ENCODE measurements around the gene NCF4.

The NCF4 gene

DNA sequence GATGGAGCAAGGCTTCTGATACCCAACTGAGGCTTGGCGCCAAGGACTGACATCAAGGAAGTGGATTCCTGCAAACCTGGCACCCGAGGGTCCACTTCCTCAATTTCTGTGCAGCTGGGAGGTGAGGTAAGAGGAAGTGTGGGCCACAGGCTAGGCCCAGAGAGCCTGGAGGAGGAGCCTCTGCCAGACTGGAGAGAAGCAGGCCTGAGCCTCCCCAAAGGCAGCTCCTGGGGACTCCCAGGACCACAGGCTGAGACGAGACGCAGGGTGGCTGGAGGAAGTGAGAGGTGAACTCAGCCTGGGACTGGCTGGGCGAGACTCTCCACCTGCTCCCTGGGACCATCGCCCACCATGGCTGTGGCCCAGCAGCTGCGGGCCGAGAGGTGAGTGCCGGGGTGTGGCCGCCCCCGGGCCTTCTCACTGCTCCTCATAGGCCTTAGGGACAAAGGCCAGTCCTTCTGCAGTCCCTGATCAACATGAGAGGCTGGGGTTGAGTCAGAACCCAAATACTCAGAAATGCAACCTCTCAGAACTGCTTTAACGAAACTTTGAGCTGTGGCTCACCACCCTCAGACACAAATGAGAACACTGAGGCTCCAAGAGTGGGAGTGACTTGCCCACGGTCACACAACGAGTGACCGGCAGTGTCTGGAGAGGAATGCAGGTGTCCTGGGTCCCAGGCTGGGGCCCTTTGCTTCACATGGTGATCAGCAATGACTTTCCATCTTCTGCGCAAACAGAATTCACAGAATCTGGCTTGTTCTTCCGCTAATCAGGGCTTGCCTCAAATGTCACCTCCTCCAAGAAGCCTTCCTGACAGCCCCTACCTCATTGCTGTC is at the start of gene NCF4:
Gene NCF4, plus strand, starts transcription at position 186 of the 839 bp plus-strand sequence. Its CDS starts 166 bp downstream, at position 352.
- peak; percentile 49 for DNase-seq

DNA sequence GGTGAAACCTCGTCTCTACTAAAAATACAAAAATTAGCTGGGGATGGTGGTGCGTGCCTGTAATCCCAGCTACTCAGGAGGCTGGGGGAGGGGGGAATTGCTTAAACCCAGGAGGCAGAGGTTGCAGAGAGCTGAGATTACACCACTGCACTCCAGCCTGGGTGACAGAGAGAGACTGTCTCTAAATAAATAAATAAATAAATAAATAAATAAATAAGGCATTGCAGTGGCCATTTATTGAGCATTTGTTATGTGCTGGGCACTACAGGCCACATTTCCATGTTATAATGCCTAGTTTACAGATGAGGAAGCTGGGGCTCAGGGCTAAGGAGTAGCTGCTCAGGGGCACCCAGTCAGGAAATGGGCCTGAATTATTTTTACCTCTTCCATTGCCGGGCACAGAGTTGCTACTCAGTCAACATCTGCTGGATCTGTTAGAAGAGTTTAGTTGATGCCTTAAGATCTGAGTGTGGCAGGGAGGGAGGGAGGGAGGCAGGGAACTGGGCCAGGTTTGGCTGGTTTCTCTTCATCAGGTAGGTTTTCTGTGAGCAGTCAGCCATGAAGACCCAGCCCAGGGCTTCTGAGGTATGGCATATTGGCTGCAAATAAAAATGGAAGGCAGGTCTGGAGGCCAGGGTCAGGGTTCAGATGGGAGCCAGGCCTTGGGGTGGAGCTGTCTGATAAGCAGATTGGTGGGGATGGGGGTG is 49.6 kb upstream of the NCF4 start:
- DNase-seq: no peak

DNA sequence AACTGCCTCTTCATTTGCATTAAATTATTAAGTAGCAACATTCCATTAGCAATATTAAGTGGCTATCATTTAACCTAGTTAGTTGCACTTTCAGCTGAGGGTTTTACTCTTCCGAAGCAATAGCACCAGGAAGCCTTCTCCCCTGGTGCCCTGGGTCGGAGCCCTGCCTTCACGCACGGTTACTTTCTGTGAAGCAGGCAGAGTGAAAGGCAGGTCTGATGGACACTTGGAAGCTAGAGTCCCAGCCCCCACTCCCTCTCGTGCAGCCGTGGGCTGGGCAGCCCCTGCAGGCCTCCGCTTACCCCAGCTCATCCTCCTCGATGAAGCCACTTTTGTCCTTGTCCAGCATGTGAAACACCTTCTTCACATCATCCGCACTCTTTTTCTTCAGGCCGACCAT is 46.0 kb upstream of the NCF4 start:
- DNase-seq: no peak

DNA sequence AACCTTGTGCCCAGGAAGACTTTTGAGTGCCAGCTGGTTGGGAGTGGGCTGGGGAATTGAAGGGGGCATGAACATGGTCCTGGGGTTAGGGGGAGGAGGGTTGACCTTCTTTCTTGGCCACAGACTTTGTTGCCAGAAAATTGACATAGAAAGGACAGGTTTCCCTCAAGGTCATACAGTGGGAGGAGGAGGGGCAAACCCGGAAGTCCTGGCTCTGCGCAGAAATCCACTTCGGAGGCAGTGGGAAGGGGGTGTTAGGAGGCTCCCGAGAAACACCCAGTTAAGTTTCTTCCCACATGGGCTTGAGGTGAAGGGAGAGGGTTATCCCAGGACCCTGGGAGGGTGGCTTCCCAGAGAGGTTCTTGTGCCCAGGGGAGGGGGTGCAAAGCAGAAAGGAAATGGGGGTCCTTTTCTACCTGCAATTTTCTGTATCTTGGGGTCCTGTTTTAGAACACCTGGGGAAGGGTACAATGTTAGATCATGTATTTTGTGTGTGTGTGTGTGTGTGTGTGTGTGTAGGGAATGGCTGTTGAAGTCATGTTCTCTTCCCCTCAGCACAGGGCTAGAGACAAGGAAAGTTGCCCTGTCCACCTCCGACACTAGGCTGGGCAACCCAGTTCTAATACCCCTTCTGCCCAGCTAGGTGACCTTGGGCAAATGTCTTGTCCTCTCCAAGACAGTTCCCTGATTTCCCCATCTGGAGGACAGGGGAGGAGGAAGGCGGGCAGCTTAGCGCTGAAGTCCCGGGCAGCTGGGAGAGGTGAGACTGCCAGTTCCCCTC is 45.1 kb upstream of the NCF4 start:
- DNase-seq: no peak

DNA sequence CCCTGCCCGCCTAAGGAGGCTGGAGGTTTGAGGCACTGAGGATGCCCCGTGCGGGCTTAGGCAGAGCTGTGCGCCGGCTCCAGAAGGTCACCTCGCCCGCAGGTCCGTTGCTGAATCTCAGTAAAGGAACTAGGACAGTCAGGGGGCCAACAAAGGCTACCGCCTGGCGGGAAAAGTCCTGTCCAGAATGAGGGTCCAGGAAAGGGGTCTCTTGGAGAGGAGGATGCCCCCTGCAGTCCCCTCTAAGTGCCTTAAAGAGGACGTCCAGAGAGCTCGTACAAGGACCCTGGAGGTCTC is 44.5 kb upstream of the NCF4 start:
- no peak for DNase-seq

DNA sequence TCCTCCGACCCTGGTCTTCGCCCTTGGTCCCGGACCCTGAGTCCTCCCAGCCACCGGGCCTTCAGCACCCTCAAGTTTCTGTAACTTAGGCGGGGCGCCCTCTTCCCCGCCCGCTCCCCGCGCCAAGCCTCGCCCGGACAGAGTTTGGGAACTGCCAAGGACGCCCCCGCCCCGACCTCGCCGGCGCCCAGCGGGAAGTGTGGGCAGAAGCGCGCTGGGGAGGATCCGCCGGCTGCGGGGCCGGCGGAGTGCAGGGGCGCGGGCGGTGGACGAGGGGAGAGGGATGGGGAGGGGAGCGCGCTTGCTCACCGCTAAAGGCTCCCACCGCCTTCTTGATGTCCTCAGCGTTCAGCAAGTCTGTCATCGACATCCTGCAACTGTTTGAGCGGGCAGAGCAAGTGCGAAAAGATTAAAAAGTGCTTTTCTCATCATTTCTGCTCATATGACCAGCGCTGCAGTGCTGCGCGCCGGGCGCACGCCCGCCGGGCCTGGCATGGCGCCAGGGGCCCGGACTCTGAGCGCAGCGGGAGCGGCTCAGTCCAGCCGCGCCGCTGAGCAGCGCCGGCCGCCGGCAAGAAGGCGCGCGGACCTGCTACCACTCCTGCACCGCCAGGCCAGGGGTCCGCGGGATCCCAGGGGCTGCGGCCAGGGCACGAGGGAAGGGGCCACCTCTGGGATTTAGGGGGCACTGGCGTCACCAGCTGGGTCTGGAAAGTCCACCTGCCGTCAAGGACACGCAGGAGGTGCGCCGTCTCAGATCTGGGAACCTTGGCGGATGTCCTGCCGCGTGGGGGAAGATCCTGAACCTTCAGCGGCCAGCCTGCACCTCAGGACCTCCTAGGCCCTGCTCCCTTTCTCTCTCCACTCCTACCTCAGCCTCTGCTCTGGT is 43.9 kb upstream of the NCF4 start, which contains the start of gene PVALB:
Gene PVALB, minus strand, starts transcription at position 400 of the 889 bp plus-strand sequence. Its CDS starts 30 bp downstream, at position 370.
- DNase-seq: no peak

DNA sequence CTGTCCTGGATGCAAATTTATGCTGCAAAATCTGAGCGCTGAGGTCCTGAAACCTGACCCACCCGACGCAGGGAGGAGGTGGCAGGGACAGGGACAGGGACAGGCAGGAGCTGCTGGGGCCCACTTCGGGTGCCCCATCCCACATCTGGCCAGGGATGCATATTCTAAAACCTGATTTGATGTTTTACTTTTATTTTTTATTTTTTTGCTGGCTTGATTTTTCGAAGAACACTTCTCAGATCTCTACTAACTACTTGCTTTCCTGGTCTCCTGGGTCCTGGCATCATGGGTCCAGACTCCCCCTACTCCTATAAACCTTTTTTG is 43.3 kb upstream of the NCF4 start:
- DNase-seq: no peak

DNA sequence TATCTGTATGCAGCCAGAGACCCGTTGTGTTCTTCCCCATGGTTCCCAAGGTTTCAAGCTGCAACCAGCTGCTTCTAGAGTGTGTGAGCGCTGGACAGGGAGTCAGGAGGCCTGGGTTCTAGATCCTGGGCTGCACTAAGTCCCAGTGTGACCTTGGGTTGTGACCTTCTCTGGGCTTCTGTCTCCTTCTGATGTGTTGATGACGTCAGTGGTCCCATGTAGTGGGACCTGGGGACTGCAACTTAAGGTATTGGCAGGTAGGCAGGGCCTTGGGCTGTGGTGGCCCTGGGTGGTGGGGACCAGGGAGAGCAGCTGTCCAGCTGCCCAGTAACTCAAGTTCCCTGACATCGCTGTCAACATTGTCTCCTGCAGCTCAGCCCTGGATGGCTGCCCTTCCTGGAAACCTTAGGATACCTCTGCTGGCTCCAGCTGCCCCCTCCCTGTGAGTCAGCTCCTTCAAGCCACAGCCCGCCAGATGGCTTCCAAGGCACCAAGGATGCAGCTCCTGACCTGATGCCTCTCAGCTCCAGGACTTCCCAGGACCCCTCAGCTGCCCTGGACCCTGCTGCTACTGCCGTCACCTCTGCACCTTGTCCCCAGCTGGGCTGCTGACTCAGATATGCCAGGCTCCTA is 42.7 kb upstream of the NCF4 start:
- DNase-seq: no peak

DNA sequence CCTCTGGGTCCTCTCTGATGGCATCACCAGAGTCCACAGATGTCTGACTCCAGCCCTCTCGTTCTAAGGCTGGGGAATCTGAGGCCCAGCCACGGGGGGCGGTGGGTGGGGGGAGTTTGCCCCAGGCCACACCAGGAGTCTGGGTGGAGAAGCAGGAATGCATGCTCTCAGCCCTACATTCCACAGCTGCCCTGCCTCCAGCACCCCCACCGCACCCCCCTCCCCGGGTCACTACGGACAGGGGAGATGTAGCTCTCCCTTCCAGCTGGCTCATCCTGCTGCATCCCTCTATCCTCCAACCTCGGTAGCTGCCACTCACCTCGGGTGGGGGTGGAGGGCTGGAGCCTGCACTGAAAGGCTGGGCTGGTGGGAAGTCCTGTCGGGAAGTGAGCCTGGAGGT is 41.7 kb upstream of the NCF4 start:
- no peak for DNase-seq

DNA sequence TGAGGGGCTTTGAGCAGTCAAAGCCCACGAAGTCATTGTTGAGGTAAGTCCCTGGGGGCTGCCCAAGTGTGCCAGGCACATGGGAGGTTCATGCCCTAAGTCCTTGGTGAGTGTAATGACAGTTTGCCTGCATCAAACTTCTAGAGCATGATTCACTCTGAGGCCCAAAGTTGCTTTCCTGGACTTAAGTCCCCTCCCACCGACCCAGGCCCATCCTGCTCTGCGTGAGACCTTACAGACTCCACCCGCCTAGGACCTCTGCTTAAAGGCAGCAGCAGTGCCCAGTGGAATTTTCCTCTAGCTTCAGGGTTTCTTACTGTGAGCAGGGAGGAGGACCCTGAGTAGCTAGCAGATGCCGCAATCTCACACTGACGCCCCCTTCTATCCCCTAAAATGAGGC is 38.2 kb upstream of the NCF4 start:
- no peak for DNase-seq

DNA sequence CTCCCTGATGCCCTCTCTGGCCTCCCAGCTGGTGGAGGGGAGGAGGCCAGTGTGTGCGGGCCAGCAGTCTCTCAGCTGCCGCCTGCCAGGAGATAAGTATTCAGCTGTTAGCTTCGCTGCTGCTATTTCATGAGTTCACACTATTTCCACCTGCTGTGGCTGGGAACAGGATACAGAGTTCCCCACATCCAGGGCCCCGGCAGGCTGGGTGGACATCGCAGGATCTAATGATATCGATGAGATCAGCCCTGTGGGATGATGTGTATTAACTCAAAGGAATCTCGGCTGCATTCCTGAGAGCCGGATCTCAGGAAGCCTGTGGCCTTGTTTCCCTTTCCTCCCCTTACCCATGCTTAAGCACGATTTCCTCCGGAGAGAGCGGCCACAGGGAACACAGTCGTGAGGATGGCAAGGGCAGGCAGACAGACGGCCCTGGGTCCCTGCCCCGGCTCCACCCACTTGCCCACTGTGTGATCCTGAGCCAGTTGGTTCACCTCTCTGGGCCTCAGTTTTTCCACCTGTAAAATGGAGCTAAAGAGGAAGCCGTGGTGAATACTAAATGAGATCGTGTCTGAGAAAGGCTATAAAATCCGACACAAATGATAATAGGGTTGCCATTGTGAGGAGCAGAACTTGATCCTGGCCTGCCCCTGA is 37.5 kb upstream of the NCF4 start:
- DNase-seq: no peak

DNA sequence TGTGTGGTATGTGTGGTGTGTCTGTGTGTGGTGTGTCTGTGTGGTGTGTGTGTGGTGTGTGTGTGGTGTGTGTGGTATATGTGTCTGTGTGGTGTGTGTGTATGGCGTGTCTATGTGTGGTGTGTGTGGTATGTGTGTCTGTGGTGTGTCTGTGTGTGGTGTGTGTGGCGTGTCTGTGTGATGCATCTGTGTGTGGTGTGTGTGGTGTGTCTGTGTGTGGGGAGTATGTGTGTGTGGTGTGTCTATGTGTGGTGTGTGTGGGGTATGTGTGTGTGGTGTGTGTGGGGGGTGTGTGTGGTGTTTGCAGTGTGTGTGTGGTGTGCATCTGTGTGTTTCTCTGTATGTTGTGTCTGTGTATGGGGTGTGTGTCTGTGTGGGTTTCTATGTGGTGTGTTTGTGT is 36.2 kb upstream of the NCF4 start:
- DNase-seq: no peak

DNA sequence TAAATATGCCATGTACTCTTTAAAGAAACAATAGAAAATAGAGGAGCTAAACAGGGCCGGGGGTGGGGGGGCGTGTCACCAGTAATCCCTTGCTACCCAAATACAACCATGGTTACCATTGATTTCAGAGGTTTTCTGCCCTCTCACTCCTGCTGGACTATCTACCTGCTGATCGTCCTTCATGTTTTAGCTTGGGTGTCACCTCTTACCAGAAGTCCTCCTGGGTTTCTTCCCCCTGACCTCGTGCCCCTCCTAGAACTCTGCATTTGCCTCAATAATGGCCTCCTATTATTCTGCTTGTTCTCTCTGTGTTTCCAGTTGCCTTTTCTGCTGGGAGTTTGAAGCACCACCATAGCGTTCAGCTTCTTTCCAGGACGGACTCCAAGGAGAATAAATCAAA is 34.5 kb upstream of the NCF4 start:
- no peak for DNase-seq

DNA sequence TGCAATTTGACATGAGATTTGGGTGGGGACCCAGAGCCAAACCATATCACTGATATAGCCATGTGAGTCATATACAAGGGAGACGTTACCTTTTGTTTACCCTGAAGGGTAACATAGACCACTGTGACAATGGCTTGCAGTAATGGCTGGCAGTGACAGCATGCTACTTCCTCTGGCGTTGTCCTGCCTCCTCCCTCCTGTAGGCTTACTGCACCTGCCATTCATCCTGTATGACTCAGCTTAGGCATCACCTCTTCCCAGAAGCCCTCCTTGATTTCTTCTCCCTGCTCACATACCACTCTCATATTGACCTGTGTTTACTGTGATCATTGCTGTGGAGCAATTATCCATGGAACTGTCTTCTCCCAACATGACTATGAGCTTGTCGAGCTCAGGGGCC is 32.0 kb upstream of the NCF4 start:
- no peak for DNase-seq

DNA sequence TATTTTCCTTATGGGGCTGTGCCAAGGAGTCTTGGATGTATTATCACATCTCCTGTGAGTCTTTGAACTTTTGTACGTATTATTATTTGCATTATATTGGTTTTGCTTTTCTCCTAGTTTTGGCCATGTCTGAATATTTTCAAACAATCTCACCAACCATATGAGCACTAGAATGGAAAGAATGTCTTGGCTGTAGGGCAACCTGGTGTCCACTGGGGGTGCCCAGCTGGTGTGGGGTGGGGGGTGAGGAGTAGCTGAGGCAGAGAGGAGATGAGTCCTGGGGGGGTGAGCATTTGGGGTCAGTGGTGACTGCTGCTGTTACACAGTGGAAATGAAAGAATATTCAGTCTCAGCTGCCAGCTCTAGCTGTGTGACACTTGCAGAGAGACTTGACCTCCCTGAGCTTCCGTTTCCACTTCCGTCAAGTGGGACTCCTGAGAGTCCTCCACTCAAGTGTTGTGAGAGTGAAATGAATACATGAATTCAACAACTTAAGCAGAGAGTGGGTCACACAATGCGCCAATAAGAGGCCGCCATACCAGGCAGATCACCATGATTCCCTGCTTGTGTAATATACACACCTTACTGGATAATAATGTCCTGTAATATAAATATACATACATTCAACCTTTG is 31.3 kb upstream of the NCF4 start:
- DNase-seq: no peak

DNA sequence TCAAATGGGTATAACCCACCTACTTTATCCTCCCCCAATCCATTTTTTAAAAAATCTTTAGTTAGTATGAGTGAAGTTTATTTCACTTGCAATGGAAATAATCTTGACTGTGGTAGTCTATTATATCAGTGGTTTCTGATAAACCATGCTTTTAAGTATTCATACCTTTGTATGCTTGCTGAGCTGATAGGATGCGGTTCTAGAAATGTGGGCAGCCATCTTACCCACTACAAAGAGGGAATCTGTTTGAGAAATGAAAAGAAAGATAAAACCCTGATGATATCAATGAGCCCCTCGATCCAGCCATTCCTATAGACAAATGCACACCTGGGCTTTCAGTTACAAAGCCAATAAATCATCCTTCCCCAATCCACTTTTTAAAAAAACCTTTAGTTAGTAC is 30.2 kb upstream of the NCF4 start:
- no peak for DNase-seq

DNA sequence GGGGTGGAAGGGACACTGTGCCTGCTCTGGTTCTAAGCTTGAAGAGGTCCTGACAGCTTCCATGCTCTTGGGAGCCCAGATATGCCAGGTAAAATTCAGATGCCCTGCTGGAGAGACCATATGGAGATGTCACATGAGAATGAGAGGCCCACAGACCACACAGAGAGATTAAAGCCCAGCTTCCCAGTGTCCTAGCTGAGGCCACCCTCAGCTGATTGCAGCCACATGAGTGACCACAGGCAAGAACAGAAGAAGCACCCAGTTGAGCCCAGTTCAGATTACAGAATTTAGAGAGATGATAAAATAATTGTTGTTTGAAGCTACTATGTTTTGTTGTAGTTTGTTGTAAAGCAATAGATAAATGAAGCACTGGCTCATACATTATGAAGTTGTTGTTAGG is 29.6 kb upstream of the NCF4 start:
- DNase-seq: no peak

DNA sequence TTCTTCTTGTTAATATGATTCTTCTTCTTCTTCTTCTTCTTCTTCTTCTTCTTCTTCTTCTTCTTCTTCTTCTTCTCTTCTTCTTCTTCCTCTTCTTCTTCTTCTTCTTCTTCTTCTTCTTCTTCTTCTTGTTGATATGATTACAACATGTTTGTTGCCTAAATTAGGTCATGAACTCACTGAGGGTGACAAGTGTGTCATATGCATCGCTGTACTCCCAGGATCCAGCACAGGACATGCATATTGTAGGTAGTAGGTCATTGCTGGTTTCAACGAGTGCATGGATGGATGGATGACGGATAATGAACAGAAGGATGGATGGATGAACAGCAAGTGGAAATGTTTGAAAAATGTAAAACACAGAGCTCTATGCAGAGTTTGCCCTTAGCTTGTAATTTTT is 29.1 kb upstream of the NCF4 start:
- DNase-seq: no peak

DNA sequence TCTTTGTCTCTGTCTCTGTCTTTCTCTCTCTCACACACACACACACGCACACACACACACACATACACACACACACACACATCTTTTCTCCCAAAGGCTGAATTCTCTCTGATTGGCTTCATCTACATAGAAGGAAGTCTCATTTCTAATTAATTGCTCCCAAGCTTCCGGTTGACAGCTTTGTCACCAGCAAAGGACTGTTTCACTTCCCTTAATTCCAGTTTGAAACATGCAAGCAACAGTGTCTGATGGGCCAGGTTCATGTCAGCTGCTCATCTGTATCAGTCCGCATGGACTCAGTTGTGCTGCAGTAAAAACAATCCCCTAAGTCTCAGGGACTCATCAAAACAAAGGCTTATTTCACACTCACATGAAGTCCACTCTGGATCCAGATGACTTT is 27.7 kb upstream of the NCF4 start:
- no peak for DNase-seq

DNA sequence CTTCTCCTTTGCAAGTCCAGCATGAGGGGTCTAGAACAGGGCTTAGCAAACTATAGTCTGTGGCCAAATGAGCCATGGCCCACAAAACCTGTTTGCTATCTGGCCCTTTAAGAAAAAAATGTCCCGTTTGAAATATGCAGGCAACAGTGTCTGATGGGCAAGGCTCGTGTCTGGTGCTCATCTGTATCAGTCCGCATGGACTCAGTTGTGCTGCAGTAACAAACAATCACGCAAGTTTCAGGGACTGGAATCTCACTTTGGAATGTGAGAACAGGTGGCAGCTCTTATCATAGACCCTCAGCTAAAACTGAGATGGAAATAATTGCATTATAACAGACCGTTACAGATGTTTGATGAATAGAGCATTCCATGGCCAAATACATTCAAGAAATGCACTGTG is 24.9 kb upstream of the NCF4 start:
- no peak for DNase-seq
